Activated T-cell treated with anti-CD3 and anti-CD28 coated beads, Interleukin-2, amount 50 U/mL, for 72 hours (primary cell): Measurements from ENCODE around the gene OR4X2. TPM values are rescaled to one million over a fixed set of nuclear protein-coding genes. Genes with fewer than 3 reads are reported as not detected.
"Not testable (repeated sequence)": the region's sequence is repeated elsewhere in the genome, so short reads cannot be mapped to it uniquely, and the experiment has no call there.

Experiments
- ATAC-seq, 2 donors: fragments of 150-1000 bp; cut with Tn5 transposase; replicated peaks in 1 of 2; 2 replicates each; pipeline ENCODE4 v1.10.0; 2021; ENCODE audit warnings: moderate library complexity in 2 of 2, mild to moderate bottlenecking in 1 of 2
- DNase-seq, 2 donors: peaks; one replicate each; pipeline ENCODE4 v3.0.0; 2021 to 2022; ENCODE audit warnings: mixed read lengths in 1 of 2
- H3K27ac Mint-ChIP-seq: one replicate; pipeline ENCODE4 v1.8.0; 2022; ENCODE audit warnings: mild to moderate bottlenecking, moderate library complexity, mixed read lengths
- H3K27me3 Mint-ChIP-seq: one replicate; pipeline ENCODE4 v1.8.0; 2022; ENCODE audit warnings: low read depth, mixed read lengths
- H3K36me3 Mint-ChIP-seq, 2 donors: one replicate each; pipeline ENCODE4 v1.8.0; 2022; ENCODE audit warnings: mixed read lengths in 2 of 2, mild to moderate bottlenecking in 1 of 2; ENCODE audit not compliant: insufficient read depth in 2 of 2
- H3K4me1 Mint-ChIP-seq: one replicate; pipeline ENCODE4 v1.8.0; 2022; ENCODE audit warnings: low read depth, mixed read lengths
- H3K4me3 Mint-ChIP-seq, 2 donors: one replicate each; pipeline ENCODE4 v1.8.0; 2022; ENCODE audit warnings: mild to moderate bottlenecking in 2 of 2, mixed read lengths in 2 of 2, moderate library complexity in 2 of 2
- H3K9me3 Mint-ChIP-seq, 2 donors: one replicate each; pipeline ENCODE4 v1.8.0; 2022; ENCODE audit warnings: mixed read lengths in 2 of 2
- total RNA-seq, 2 donors: library from RNA; stranded (reverse); gene quantifications; one replicate each; pipeline ENCODE4 v1.2.3, GENCODE V29; 2022

The OR4X2 gene
- not detected for total RNA-seq

- H3K27me3 Mint-ChIP-seq, result no peaks in the 10 kb centered on the region
- H3K4me1 Mint-ChIP-seq, result no peaks in the 10 kb centered on the region
- DNase-seq (no peak), ATAC-seq (no peak)
- no peak within 1 kb of the TSS for H3K4me3 Mint-ChIP-seq
- peaks cover 1 to 2% of the 10 kb centered on the region in 2 donors for H3K9me3 Mint-ChIP-seq
- H3K27ac Mint-ChIP-seq, result no peak within 1 kb of the TSS
- H3K36me3 Mint-ChIP-seq, result no peaks in the 10 kb centered on the region
These were observed at the start of gene OR4X2 for GRCh38 chr11:48244804-48245203. OR4X2 (plus strand) TSS chr11:48245104; CDS start chr11:48245104, 0 bp downstream.

DNA sequence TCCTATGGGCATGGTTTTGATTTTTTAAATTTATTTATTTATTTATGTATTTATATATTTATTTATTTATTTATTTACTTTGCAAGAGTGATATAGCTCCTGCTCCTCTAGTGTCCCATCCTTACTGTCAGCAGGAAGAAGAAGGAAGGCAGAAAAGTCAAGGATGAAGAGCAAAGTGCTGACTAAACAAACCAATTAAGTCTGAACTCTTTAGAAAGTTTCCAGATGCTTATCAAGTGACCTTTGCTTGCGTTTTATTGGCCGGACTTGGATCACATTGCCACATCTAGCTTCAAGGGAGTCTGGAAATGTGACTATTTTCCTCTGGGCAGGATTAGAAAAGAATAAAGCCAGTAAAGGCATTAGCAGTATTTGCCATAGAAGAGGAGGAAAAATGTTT, 37.0 kb upstream of the OR4X2 start:
- H3K27ac Mint-ChIP-seq, result no peak overlapping the region
- DNase-seq (no peak), ATAC-seq (no peak)
- peaks cover 17% of the 10 kb centered on the region for H3K27me3 Mint-ChIP-seq
- no peaks in the 10 kb centered on the region for H3K4me1 Mint-ChIP-seq
- no peaks in the 10 kb centered on the region for H3K36me3 Mint-ChIP-seq
- no peaks in the 10 kb centered on the region for H3K9me3 Mint-ChIP-seq
- H3K4me3 Mint-ChIP-seq, result no peak overlapping the region

DNA sequence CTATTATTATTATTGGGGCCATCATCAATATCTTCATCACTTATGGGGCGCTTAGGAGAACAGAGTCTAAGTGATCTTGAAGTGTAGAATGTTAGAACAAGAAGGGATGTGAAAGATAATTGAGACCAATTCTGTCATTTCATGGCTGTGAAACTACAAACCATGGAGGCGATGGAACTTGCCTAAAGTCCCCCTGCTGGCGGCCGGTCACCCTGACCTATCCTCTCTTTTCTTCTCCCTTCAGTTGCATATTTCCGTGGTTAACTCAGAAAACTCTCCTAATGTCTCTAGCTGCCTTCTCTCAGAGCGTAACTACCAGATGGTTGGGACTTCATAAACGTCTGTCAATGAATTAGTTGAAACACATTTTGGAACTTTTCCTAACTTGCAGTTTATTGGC, 34.9 kb upstream of the OR4X2 start:
- no peak for ATAC-seq
- H3K27ac Mint-ChIP-seq, result no peak overlapping the region
- DNase-seq, result no peak
- H3K4me3 Mint-ChIP-seq, result no peak overlapping the region
- no peaks in the 10 kb centered on the region for H3K36me3 Mint-ChIP-seq
- H3K27me3 Mint-ChIP-seq, result peaks cover 17% of the 10 kb centered on the region
- no peaks in the 10 kb centered on the region for H3K9me3 Mint-ChIP-seq
- no peaks in the 10 kb centered on the region for H3K4me1 Mint-ChIP-seq

- DNase-seq, result no peak
- H3K4me3 Mint-ChIP-seq, result no peak within 1 kb of the TSS
- H3K4me1 Mint-ChIP-seq, result no peaks in the 10 kb centered on the region
- no peak for ATAC-seq
- H3K36me3 Mint-ChIP-seq, result no peaks in the 10 kb centered on the region
- H3K9me3 Mint-ChIP-seq, result no peaks in the 10 kb centered on the region
- H3K27ac Mint-ChIP-seq, result no peak within 1 kb of the TSS
- no peaks in the 10 kb centered on the region for H3K27me3 Mint-ChIP-seq
These were observed 28.4 kb upstream of the OR4X2 start, which contains the start of gene OR4B1 for GRCh38 chr11:48216510-48216909. OR4B1 (plus strand) TSS chr11:48216810; CDS start chr11:48216810, 0 bp downstream.

DNA sequence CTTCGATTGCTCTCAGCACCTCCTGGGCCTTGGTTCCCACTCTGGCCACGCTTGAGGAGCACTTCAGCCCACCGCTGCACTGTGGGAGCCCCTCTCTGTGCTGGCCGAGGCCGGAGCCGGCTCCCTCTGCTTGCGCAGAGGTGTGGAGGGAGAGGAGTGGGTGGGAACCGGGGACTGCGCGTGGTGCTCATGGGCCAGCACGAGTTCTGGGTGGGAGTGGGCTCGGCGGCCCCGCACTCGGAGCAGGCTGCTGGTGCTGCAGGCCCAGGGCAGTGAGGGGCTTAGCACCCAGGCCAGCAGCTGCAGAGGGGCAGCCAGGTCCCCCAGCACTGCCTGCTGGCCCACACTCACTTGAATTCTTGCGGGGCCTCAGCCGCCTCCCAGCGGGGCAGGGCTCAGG, 16.1 kb upstream of the OR4X2 start:
- Mint-ChIP-seq H3K27ac (no peak overlapping the region), H3K27me3 (no peaks in the 10 kb centered on the region), H3K9me3 (peaks cover 0 to 2% of the 10 kb centered on the region in 2 donors), H3K4me1 (no peaks in the 10 kb centered on the region), H3K36me3 (no peaks in the 10 kb centered on the region), H3K4me3 (no peak overlapping the region)
- DNase-seq, result no peak
- ATAC-seq, result no peak

GRCh38 chr11:48230057-48230456, 14.8 kb upstream of the OR4X2 start:
- H3K27me3 Mint-ChIP-seq, H3K4me1 Mint-ChIP-seq, H3K9me3 Mint-ChIP-seq, DNase-seq, H3K36me3 Mint-ChIP-seq, ATAC-seq, H3K27ac Mint-ChIP-seq, H3K4me3 Mint-ChIP-seq: not testable (repeated sequence)

- H3K27me3 Mint-ChIP-seq, result no peaks in the 10 kb centered on the region
- DNase-seq (no peak), ATAC-seq (no peak)
- no peak overlapping the region for H3K4me3 Mint-ChIP-seq
- no peak overlapping the region for H3K27ac Mint-ChIP-seq
- H3K9me3 Mint-ChIP-seq, result no peaks in the 10 kb centered on the region
- H3K4me1 Mint-ChIP-seq, result no peaks in the 10 kb centered on the region
- H3K36me3 Mint-ChIP-seq, result no peaks in the 10 kb centered on the region
These were observed 7.2 kb upstream of the OR4X2 start for GRCh38 chr11:48237727-48238126.

DNA sequence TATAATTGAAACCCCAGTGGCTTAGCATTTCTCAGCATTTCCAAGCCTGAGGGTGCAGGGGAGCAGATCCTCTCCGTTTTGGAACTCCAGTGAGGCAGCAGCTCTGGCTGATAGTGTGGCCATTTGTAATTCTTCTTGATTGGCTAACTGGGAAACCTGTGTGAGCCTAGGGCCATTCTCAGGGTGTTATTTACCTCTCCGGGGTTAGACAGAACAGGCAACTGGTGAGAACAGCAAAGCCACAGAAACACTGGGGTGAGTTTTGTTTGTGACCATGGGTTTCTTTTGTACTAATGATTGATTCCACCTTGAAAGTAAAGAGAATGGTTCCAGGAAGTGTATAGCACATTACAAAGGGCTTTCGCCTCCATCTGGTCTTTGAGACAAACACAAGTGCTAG, 2.4 kb upstream of the OR4X2 start:
- H3K9me3 Mint-ChIP-seq, result peaks cover 0 to 1% of the 10 kb centered on the region in 2 donors
- no peak overlapping the region for H3K4me3 Mint-ChIP-seq
- ATAC-seq (no peak), DNase-seq (no peak)
- H3K4me1 Mint-ChIP-seq, result no peaks in the 10 kb centered on the region
- no peak overlapping the region for H3K27ac Mint-ChIP-seq
- no peaks in the 10 kb centered on the region for H3K36me3 Mint-ChIP-seq
- H3K27me3 Mint-ChIP-seq, result no peaks in the 10 kb centered on the region

GRCh38 chr11:48248902-48249301, 4.0 kb downstream of the OR4X2 start:
- peaks cover 11% of the 10 kb centered on the region for H3K27me3 Mint-ChIP-seq
- H3K9me3 Mint-ChIP-seq, result peaks cover 1 to 5% of the 10 kb centered on the region in 2 donors
- ATAC-seq, result no peak
- H3K36me3 Mint-ChIP-seq, result no peaks in the 10 kb centered on the region
- no peak overlapping the region for H3K27ac Mint-ChIP-seq
- no peak for DNase-seq
- H3K4me3 Mint-ChIP-seq, result no peak overlapping the region
- no peaks in the 10 kb centered on the region for H3K4me1 Mint-ChIP-seq

- peaks cover 14% of the 10 kb centered on the region for H3K4me1 Mint-ChIP-seq
- H3K27me3 Mint-ChIP-seq, result peaks cover 15% of the 10 kb centered on the region
- ATAC-seq (no peak), DNase-seq (no peak)
- no peak overlapping the region for H3K27ac Mint-ChIP-seq
- no peak overlapping the region for H3K4me3 Mint-ChIP-seq
- no peaks in the 10 kb centered on the region for H3K36me3 Mint-ChIP-seq
- H3K9me3 Mint-ChIP-seq, result no peaks in the 10 kb centered on the region
These were observed 16.7 kb downstream of the OR4X2 start for GRCh38 chr11:48261600-48261999.

DNA sequence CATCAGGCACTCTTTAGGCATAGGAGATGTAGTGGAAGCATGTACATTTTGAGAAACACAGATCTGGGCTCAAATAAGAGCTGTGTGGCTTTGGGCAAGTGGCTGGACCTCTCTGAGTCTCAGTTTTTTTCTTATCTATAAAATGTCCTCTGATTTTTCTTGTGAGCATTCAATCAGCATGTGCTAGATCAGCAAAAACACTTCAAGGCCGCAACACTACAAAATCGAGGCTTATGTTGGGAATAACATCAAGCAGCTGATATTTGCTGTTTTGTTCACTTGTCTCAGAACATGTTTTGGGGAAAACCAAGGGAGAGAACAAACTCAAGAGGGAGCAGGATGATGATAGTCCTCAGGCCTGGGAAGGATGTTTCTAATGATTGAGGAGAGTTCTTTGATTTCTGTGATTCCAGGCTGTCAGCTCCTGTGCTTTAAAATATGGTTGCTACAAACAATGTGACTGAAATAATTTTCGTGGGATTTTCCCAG, 18.6 kb downstream of the OR4X2 start, which contains the start of gene OR4X1:
TSS of gene OR4X1 (plus strand) at position 439 of the 489 bp plus-strand sequence. CDS start at position 439, 0 bp downstream.
- Mint-ChIP-seq H3K36me3 (no peaks in the 10 kb centered on the region), H3K27me3 (no peaks in the 10 kb centered on the region), H3K27ac (no peak within 1 kb of the TSS), H3K4me1 (peaks cover 14% of the 10 kb centered on the region), H3K9me3 (no peaks in the 10 kb centered on the region), H3K4me3 (no peak within 1 kb of the TSS)
- ATAC-seq, result no peak
- no peak for DNase-seq

- Mint-ChIP-seq H3K4me3 (no peak overlapping the region), H3K4me1 (no peaks in the 10 kb centered on the region), H3K27ac (no peak overlapping the region), H3K36me3 (no peaks in the 10 kb centered on the region), H3K9me3 (no peaks in the 10 kb centered on the region), H3K27me3 (no peaks in the 10 kb centered on the region)
- no peak for DNase-seq
- no peak for ATAC-seq
These were observed 25.7 kb downstream of the OR4X2 start for GRCh38 chr11:48270621-48271020.

DNA sequence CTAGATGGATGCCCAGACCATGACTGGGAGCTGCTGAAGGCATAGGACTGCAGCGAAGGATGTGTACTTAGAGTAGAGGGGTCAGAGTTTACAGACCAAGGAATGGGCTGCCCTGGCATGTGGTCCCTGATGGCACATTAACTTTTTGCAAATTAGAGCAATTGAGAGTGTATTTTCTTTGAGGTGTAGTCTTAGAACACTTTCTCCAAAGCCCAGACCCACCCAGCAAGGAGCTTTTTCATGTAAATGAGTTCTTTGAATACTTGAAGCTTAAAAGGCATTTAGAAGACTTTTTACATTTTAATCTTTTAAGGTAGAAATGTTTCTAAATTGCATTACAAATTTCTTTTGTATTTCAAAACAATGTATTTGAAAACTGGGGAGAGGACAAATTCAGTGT, 27.7 kb downstream of the OR4X2 start:
- Mint-ChIP-seq H3K27me3 (no peaks in the 10 kb centered on the region), H3K4me1 (no peaks in the 10 kb centered on the region), H3K36me3 (no peaks in the 10 kb centered on the region), H3K27ac (no peak overlapping the region), H3K4me3 (no peak overlapping the region), H3K9me3 (no peaks in the 10 kb centered on the region)
- ATAC-seq (no peak), DNase-seq (no peak)
